Astrocyte (in vitro differentiated cells and primary cell): ENCODE data around the gene DUSP8. TPM values are rescaled to one million over a fixed set of nuclear protein-coding genes. Genes with fewer than 3 reads are reported as not detected.

Source experiments
- DNase-seq: peaks from one replicate; pipeline ENCODE4 v3.0.0-alpha.2; 2010; ENCODE audit warnings: low read depth
- FAIRE-seq: peaks from 2 replicates; lab custom pipeline; 2011; peaks lifted over from hg19 to GRCh38; lab: Jason Lieb, UNC
- H2AFZ ChIP-seq: 2 replicates; pipeline ENCODE4 v1.6.0; 2012; ENCODE audit warnings: low read depth, low read length, inconsistent platforms
- H3K27ac ChIP-seq: 2 replicates; pipeline ENCODE4 v1.5.1; 2011; ENCODE audit warnings: low read depth, low read length, inconsistent platforms
- H3K27me3 ChIP-seq: 2 replicates; pipeline ENCODE4 v1.6.0; 2011; ENCODE audit warnings: low read length, inconsistent platforms; ENCODE audit not compliant: insufficient read depth
- H3K36me3 ChIP-seq: 2 replicates; pipeline ENCODE4 v1.5.1; 2011; ENCODE audit warnings: low read length, inconsistent platforms; ENCODE audit not compliant: insufficient read depth
- H3K4me1 ChIP-seq: 2 replicates; pipeline ENCODE4 v1.5.1; 2011; ENCODE audit warnings: low read length, inconsistent platforms; ENCODE audit not compliant: insufficient read depth
- H3K4me2 ChIP-seq: 2 replicates; pipeline ENCODE4 v1.6.0; 2012; ENCODE audit warnings: low read length, inconsistent platforms
- H3K4me3 ChIP-seq: 2 replicates; pipeline ENCODE4 v1.5.1; 2011; ENCODE audit warnings: low read depth, mild to moderate bottlenecking, low read length, inconsistent platforms; ENCODE audit not compliant: insufficient read depth
- H3K79me2 ChIP-seq: 2 replicates; pipeline ENCODE4 v1.6.0; 2012; ENCODE audit warnings: mild to moderate bottlenecking, low read length, inconsistent platforms; ENCODE audit not compliant: insufficient read depth
- H3K9ac ChIP-seq: 2 replicates; pipeline ENCODE4 v1.6.0; 2012; ENCODE audit warnings: mild to moderate bottlenecking, low read length, inconsistent platforms
- H3K9me3 ChIP-seq: 2 replicates; pipeline ENCODE4 v1.5.1; 2012; ENCODE audit warnings: low read depth, mild to moderate bottlenecking, low read length, inconsistent platforms; ENCODE audit not compliant: insufficient read depth
- H4K20me1 ChIP-seq: 2 replicates; pipeline ENCODE4 v1.6.0; 2012; ENCODE audit warnings: low read length, inconsistent platforms; ENCODE audit not compliant: insufficient read depth
- H3K27ac Mint-ChIP-seq: one replicate; pipeline ENCODE4 v1.8.0; 2021; ENCODE audit warnings: mild to moderate bottlenecking, mixed read lengths; ENCODE audit not compliant: unreplicated experiment
- H3K27me3 Mint-ChIP-seq: one replicate; pipeline ENCODE4 v1.8.0; 2021; ENCODE audit warnings: low read depth, mixed read lengths; ENCODE audit not compliant: unreplicated experiment
- H3K36me3 Mint-ChIP-seq: one replicate; pipeline ENCODE4 v1.8.0; 2021; ENCODE audit warnings: low read depth, mixed read lengths; ENCODE audit not compliant: unreplicated experiment
- H3K4me1 Mint-ChIP-seq: one replicate; pipeline ENCODE4 v1.8.0; 2021; ENCODE audit warnings: low read depth, mixed read lengths; ENCODE audit not compliant: unreplicated experiment
- H3K4me3 Mint-ChIP-seq: one replicate; pipeline ENCODE4 v1.8.0; 2021; ENCODE audit warnings: mild to moderate bottlenecking, moderate library complexity, mixed read lengths; ENCODE audit not compliant: unreplicated experiment
- H3K9me3 Mint-ChIP-seq: one replicate; pipeline ENCODE4 v1.8.0; 2021; ENCODE audit warnings: mild to moderate bottlenecking, mixed read lengths; ENCODE audit not compliant: unreplicated experiment
- CTCF ChIP-seq: IDR thresholded peaks from 2 replicates; pipeline ENCODE4 v1.5.1; 2011; ENCODE audit warnings: low read depth, mild to moderate bottlenecking, inconsistent platforms, low read length, moderate library complexity; ENCODE audit not compliant: insufficient read depth
- EZH2 ChIP-seq: IDR thresholded peaks from 2 replicates; pipeline ENCODE4 v1.6.1; 2012; ENCODE audit warnings: mild to moderate bottlenecking, low read length, inconsistent platforms; ENCODE audit not compliant: insufficient read depth
- total RNA-seq: library from RNA; stranded (reverse); gene quantifications from 2 replicates; pipeline ENCODE4 v1.2.1, GENCODE V29; 2021

DUSP8 gene
- total RNA-seq, 1 donor from 2014 or later: 14.8 TPM

- Histone ChIP-seq H3K36me3 (no peaks in the 10 kb centered on the region), H2AFZ (no peak overlapping the region), H3K4me3 (no peak overlapping the region), H3K27ac (peak overlapping the region; percentile 22), H4K20me1 (peaks cover 64% of the 10 kb centered on the region), H3K9me3 (no peaks in the 10 kb centered on the region), H3K79me2 (peaks cover 5% of the 10 kb centered on the region), H3K4me2 (peak overlapping the region; percentile 34), H3K27me3 (no peaks in the 10 kb centered on the region), H3K9ac (peak overlapping the region; percentile 55), H3K4me1 (peaks cover 29% of the 10 kb centered on the region)
- Mint-ChIP-seq H3K27ac (no peak overlapping the region), H3K4me3 (no peak overlapping the region), H3K36me3 (peaks cover 6% of the 10 kb centered on the region), H3K4me1 (peaks cover 3% of the 10 kb centered on the region), H3K9me3 (no peaks in the 10 kb centered on the region), H3K27me3 (peaks cover 3% of the 10 kb centered on the region)
- FAIRE-seq (no peak), DNase-seq (peak; percentile 57)
- no peak for TF ChIP-seq CTCF
- TF ChIP-seq EZH2: no peak
Observed at GRCh38 chr11:1559111-1559951, 12.7 kb downstream of the DUSP8 start.

- no peak overlapping the region for H3K27ac Mint-ChIP-seq
- peaks cover 3% of the 10 kb centered on the region for H3K27me3 Mint-ChIP-seq
- Histone ChIP-seq H3K4me2 (peak overlapping the region; percentile 34), H4K20me1 (peaks cover 61% of the 10 kb centered on the region), H2AFZ (no peak overlapping the region), H3K27ac (peak overlapping the region; percentile 22), H3K4me3 (no peak overlapping the region), H3K79me2 (no peaks in the 10 kb centered on the region), H3K27me3 (no peaks in the 10 kb centered on the region), H3K4me1 (peaks cover 23% of the 10 kb centered on the region), H3K9me3 (no peaks in the 10 kb centered on the region), H3K9ac (peak overlapping the region; percentile 55), H3K36me3 (no peaks in the 10 kb centered on the region)
- FAIRE-seq (no peak), DNase-seq (no peak)
- H3K9me3 Mint-ChIP-seq: no peaks in the 10 kb centered on the region
- peaks cover 3% of the 10 kb centered on the region for H3K4me1 Mint-ChIP-seq
- TF ChIP-seq CTCF (no peak), EZH2 (no peak)
- H3K4me3 Mint-ChIP-seq: no peak overlapping the region
- H3K36me3 Mint-ChIP-seq: peaks cover 6% of the 10 kb centered on the region
Observed at GRCh38 chr11:1558775-1559110, 13.3 kb downstream of the DUSP8 start.
